Ishikawa (cell line): ENCODE data around the gene ELP5.

Source experiments
- CEBPB ChIP-seq: IDR thresholded peaks from 2 replicates; pipeline ENCODE4 v1.6.1; 2012
- CREB1 ChIP-seq: IDR thresholded peaks from 2 replicates; pipeline ENCODE4 v1.6.1; 2012; ENCODE audit warnings: low read depth
- EGR1 ChIP-seq: IDR thresholded peaks from 2 replicates; pipeline ENCODE4 v1.6.1; 2012
- EP300 ChIP-seq: IDR thresholded peaks from 2 replicates; pipeline ENCODE4 v1.6.1; 2012; ENCODE audit warnings: borderline replicate concordance
- FOXM1 ChIP-seq: IDR thresholded peaks from 2 replicates; pipeline ENCODE4 v1.6.1; 2012; ENCODE audit warnings: low read depth, borderline replicate concordance
- NFIC ChIP-seq: IDR thresholded peaks from 2 replicates; pipeline ENCODE4 v1.6.1; 2012
- RAD21 ChIP-seq: IDR thresholded peaks from 2 replicates; pipeline ENCODE4 v1.6.1; 2012; ENCODE audit warnings: low read depth
- TAF1 ChIP-seq: IDR thresholded peaks from 2 replicates; pipeline ENCODE4 v1.6.1; 2012; ENCODE audit warnings: low read depth, mild to moderate bottlenecking
- TCF12 ChIP-seq: IDR thresholded peaks from 2 replicates; pipeline ENCODE4 v1.6.1; 2012; ENCODE audit warnings: low read depth
- TEAD4 ChIP-seq: IDR thresholded peaks from 2 replicates; pipeline ENCODE4 v1.6.1; 2012
- YY1 ChIP-seq: IDR thresholded peaks from 2 replicates; pipeline ENCODE4 v1.6.1; 2012; ENCODE audit warnings: low read depth
- ZBTB7A ChIP-seq: IDR thresholded peaks from 2 replicates; pipeline ENCODE4 v1.6.1; 2012; ENCODE audit warnings: low read depth
- TF ChIP-seq, protein P1 (sequence below): IDR thresholded peaks from 2 replicates; pipeline ENCODE4 v1.6.1; 2012; ENCODE audit warnings: low read depth, mild to moderate bottlenecking
- TF ChIP-seq, protein P2 (sequence below): IDR thresholded peaks from 2 replicates; pipeline ENCODE4 v1.6.1; 2012
- TF ChIP-seq, protein P3 (sequence below): IDR thresholded peaks from 2 replicates; pipeline ENCODE4 v1.6.1; 2012

Gene ELP5

DNA sequence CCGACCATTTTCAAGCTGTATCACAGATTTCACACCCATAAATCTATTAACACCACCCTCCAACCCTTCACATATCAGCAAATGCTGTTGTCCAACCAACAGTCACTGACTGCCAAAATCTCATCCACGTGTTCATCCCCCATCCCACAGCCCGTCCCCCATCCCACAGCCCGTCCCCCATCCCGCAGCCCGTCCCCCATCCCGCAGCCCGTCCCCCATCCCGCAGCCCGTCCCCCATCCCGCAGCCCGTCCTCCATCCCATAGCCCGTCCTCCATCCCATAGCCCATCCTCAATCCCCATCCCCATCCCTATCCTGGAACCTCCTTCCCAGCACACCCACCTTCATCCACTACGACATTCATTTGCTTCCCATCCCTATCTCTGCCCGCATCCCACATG lies 46.5 kb upstream of the ELP5 start:
- TF ChIP-seq TEAD4 (no peak), TCF12 (no peak), FOXM1 (no peak), EP300 (no peak), CEBPB (no peak), RAD21 (no peak), TAF1 (no peak), EGR1 (no peak), NFIC (no peak), YY1 (no peak), CREB1 (no peak), ZBTB7A (no peak)
- TF ChIP-seq, protein P1, sequence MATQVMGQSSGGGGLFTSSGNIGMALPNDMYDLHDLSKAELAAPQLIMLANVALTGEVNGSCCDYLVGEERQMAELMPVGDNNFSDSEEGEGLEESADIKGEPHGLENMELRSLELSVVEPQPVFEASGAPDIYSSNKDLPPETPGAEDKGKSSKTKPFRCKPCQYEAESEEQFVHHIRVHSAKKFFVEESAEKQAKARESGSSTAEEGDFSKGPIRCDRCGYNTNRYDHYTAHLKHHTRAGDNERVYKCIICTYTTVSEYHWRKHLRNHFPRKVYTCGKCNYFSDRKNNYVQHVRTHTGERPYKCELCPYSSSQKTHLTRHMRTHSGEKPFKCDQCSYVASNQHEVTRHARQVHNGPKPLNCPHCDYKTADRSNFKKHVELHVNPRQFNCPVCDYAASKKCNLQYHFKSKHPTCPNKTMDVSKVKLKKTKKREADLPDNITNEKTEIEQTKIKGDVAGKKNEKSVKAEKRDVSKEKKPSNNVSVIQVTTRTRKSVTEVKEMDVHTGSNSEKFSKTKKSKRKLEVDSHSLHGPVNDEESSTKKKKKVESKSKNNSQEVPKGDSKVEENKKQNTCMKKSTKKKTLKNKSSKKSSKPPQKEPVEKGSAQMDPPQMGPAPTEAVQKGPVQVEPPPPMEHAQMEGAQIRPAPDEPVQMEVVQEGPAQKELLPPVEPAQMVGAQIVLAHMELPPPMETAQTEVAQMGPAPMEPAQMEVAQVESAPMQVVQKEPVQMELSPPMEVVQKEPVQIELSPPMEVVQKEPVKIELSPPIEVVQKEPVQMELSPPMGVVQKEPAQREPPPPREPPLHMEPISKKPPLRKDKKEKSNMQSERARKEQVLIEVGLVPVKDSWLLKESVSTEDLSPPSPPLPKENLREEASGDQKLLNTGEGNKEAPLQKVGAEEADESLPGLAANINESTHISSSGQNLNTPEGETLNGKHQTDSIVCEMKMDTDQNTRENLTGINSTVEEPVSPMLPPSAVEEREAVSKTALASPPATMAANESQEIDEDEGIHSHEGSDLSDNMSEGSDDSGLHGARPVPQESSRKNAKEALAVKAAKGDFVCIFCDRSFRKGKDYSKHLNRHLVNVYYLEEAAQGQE, result no peak
- TF ChIP-seq, protein P2, sequence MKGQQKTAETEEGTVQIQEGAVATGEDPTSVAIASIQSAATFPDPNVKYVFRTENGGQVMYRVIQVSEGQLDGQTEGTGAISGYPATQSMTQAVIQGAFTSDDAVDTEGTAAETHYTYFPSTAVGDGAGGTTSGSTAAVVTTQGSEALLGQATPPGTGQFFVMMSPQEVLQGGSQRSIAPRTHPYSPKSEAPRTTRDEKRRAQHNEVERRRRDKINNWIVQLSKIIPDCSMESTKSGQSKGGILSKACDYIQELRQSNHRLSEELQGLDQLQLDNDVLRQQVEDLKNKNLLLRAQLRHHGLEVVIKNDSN, result no peak
- TF ChIP-seq, protein P3, sequence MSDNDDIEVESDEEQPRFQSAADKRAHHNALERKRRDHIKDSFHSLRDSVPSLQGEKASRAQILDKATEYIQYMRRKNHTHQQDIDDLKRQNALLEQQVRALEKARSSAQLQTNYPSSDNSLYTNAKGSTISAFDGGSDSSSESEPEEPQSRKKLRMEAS, result no peak

DNA sequence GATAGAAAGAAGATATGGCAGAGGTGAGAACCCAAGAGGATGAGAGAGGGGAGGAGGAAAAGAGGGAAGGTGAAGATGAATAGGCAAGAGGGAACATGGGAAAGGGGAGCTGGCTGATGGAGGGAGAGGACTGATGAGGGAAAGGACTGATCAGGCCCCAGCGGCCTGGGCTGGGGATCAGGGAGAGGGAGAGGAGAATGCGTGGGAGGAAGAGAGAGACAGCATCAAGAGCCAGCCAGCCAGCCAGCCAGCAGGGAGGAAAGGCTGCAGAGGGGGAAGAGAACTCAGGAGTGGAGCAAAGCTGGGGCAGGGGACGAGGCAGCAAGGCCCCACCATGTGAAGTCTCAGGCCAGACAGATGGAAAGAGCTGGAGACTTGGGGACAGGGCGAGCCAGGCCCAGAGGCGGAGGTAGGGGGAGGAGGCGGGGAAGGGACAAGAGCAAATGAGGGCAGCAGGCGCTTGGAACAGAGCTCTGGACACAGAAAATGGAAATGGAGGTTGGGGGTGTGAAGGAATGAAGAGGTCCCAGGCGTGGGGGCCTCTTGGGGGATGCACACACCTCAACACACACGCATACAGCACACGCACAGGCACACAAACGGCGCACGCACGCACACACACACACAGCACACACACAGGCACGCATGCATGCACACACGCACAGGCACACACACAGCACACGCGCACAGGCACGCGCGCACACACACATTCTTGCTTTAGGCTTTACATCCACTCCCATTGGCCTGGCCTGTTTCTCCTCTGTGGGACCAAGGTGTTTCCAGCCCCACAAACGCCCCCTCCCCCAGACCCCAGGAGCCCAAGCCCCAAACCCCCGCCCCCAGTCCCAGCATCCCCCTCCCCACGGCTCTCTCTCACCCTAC lies 44.7 kb upstream of the ELP5 start:
- no peak for TF ChIP-seq TAF1
- TF ChIP-seq EP300, result no peak

DNA sequence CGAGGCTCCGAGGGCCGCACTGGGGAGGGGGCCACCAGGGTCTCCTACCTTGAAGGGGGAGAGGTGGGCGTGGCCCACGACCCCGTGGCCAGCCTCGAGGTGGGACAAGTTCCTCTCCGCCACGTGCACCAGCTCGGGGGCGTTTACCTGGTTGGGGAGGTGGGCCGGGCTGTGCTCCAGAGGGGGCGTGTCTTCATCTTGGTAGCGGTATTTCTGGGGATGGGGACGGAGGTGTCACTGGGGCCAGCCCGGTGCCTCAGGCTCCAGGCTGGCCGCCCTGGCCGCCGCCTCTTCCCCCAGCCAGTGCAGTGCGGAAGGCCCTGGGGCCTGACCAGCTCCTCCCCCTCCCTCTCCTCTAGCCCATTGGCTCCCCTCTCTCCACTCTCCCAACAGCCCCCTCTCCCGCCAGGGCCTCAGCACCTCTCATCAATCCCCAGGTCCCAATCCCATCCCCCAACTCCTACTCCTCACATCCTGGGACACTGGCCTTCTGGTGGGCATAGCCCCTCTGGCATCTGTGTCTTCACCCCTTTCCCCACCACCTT lies 43.9 kb upstream of the ELP5 start:
- TF ChIP-seq, protein P1, result no peak
- TF ChIP-seq RAD21 (no peak), ZBTB7A (no peak), TCF12 (no peak), FOXM1 (no peak), EP300 (no peak), TAF1 (no peak), NFIC (no peak), CEBPB (no peak), YY1 (no peak)
- TF ChIP-seq, protein P2, result no peak

DNA sequence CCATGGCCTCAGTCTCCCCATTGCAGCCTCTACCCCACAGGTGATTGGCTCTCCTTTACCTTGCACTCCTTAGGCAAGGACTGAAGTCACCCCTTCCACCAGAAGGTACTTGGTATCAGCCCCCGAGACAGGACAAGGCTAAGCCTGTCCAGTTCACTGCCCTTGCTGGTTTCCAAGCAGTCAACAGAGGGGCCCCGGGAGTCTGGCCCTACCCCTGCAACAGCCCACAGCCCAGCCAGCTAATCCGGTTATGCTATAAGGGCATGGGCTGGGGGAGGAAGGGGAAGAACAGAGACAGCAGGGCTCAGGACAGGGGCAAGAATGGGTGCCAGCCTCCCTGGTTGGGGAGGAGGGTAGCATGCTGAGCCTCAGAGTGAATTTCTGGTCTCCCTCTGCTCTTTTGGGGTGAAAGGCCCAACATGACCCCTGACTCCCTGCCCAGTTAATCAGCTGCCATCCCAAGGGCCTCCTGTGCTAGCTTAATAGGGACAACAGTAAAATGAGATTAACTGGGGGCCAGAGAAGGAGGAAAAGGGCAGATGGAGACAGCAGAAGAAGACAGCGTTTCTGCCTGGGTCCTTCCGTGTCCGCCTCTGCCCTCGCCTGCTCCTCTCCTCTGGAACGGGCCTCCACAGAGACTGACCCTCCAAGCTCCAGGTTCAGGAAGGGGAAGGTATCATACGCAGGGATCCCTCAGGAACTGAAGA lies 43.1 kb upstream of the ELP5 start:
- TF ChIP-seq, protein P1, result no peak
- TF ChIP-seq TCF12 (no peak), FOXM1 (no peak), EP300 (no peak)
